ENCODE results near the gene MTFP1.
"Not testable (repeated sequence)": the region's sequence is repeated elsewhere in the genome, so short reads cannot be mapped to it uniquely, and the experiment has no call there.

MTFP1 gene

DNA sequence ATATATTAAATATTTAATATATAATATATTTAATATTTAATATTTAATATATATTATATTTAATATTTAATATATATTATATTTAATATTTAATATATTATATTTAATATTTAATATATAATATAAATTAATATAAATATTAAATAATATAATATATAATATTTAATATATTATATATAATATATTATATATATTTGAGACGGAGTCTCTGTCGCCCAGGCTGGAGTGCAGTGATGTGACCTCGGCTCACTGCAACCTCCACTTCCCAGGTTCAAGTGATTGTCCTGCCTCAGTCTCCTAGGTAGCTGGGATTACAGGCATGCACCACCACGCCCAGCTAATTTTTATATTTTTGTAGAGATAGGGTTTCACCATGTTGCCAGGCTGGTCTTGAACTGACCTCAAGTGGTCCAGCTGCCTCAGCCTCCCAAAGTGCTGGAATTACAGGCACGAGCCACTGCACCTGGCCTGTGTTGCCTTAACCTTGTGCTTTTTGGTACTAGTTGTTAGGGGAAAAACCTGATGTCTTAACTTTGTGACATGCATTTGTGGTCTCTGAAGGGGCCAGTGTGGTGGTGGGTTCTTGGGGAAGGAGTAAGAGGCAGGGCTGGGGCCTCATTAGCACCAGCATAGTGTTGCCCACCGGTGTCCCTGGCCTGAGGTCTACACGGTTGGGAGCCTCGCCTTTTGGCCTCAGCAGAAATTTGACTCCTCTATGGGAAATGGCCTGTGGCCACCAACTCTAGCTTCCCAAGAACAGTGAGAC lies 29.7 kb downstream of the MTFP1 start:
- TF ChIP-seq, protein P1, sequence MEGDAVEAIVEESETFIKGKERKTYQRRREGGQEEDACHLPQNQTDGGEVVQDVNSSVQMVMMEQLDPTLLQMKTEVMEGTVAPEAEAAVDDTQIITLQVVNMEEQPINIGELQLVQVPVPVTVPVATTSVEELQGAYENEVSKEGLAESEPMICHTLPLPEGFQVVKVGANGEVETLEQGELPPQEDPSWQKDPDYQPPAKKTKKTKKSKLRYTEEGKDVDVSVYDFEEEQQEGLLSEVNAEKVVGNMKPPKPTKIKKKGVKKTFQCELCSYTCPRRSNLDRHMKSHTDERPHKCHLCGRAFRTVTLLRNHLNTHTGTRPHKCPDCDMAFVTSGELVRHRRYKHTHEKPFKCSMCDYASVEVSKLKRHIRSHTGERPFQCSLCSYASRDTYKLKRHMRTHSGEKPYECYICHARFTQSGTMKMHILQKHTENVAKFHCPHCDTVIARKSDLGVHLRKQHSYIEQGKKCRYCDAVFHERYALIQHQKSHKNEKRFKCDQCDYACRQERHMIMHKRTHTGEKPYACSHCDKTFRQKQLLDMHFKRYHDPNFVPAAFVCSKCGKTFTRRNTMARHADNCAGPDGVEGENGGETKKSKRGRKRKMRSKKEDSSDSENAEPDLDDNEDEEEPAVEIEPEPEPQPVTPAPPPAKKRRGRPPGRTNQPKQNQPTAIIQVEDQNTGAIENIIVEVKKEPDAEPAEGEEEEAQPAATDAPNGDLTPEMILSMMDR (IDR thresholded peaks at IDR 0.05; ENCODE audit: low read depth, low read length, missing control alignments) = no peak
- no peak overlapping the region for H3K4me3 ChIP-seq (ENCODE audit: low read depth, low read length)
- DNase-seq (ENCODE audit: low read depth) = no peak

DNA sequence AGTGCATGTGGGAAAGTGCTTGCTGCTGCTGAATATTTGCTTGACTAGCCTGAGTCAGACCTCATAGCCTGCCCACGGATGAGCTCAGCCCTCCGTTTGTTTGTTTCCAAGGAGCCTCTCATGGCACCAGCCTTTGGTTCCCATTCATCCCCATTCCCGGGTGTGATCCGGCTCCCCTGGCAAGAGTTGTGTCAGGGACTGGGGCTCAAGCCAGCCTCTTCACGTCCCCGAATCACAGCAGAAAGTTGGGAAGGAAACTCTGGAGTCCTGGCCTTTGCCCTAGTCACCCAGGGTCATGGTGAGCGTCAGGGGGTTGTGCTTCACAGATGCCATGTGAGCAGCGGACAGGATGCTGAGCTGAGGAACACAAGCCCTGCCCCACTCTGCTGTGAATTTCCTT lies 32.4 kb downstream of the MTFP1 start:
- TF ChIP-seq, protein P1 (IDR thresholded peaks at IDR 0.05; ENCODE audit: low read depth, low read length, missing control alignments) = no peak
- H3K4me3 ChIP-seq (ENCODE audit: low read depth, low read length) = no peak overlapping the region
- no peak for DNase-seq (ENCODE audit: low read depth)

DNA sequence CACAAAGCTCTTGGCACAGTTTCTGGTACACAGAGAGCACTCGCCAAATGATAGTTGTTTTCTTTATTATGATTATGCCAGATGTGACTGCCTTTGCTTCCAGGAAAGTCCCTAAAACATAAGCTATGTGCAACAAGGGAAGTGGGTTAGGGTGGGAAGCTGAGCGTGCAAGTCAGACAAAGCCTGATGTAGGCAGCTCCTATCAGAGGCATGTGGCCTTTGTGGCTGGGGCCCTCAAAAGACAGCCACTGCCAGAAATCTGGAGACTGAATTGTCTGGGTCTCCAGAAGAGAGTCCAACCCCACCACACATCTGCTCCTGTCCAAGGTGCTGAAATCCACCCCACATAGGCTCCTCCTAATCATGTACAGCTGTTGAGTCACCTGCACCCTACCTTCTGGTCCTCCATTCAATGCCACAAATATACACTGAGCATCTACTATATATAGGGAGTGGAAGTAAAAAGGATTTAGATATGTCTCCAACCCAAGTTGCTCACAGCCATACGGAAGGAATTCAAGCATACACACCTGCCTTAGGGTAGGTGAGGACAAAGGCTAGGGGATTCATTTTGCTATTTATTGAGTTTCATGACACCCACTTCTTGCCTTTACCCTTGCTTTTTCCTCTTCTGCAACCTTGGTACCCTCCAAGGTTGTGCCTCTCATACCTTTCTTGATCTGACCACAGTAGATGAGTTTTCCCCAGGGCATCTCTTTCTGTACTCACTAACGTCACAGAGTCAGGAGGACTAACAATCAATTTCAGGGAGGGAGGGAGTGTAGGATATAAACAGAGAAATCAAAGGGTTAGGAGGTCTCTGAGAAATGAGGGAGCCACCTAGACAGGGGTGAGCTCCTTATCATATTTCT lies 33.8 kb downstream of the MTFP1 start:
- no peak for DNase-seq (ENCODE audit: low read depth)
- TF ChIP-seq, protein P1 (IDR thresholded peaks at IDR 0.05; ENCODE audit: low read depth, low read length, missing control alignments) = no peak
- H3K4me3 ChIP-seq (ENCODE audit: low read depth, low read length) = no peak overlapping the region

DNA sequence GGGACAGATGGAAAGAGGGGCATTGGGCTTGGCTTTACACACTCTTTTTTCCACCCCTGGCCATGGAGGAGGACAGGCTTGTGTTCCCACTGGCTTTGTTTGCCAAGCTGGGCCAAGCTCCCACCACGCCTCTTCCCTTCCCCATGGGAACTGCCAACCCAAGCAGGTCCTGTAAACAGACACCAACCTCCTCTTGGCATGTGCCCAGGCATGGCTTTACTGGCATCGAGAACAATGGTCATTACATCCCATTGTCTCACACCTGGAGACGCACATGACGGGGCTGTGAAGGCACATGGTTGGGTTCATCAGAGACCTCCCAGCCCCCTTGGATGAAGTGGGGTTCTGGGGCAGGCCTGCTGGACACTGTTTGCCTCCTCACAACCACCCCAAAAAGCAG lies 34.6 kb downstream of the MTFP1 start:
- TF ChIP-seq, protein P1 (IDR thresholded peaks at IDR 0.05; ENCODE audit: low read depth, low read length, missing control alignments) = no peak
- no peak overlapping the region for H3K4me3 ChIP-seq (ENCODE audit: low read depth, low read length)
- no peak for DNase-seq (ENCODE audit: low read depth)

DNA sequence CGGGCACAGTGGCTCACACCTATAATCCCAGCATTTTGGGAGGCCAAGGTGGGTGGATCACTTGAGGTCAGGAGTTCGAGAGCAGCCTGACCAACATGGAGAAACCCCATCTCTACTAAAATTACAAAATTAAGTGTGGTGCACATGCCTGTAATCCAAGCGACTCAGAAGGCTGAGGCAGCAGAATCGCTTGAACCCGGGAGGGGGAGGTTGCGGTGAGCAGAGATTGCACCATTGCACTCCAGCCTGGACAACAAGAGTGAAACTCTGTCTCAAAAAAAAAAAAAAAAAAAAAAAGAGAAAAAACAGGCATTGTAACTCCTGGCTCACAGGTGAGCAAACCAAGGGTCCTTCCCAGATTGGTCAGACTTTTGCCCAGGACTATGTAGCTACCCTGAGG lies 35.0 kb downstream of the MTFP1 start:
- not testable (repeated sequence) for H3K4me3 ChIP-seq (ENCODE audit: low read depth, low read length); DNase-seq (ENCODE audit: low read depth)

DNA sequence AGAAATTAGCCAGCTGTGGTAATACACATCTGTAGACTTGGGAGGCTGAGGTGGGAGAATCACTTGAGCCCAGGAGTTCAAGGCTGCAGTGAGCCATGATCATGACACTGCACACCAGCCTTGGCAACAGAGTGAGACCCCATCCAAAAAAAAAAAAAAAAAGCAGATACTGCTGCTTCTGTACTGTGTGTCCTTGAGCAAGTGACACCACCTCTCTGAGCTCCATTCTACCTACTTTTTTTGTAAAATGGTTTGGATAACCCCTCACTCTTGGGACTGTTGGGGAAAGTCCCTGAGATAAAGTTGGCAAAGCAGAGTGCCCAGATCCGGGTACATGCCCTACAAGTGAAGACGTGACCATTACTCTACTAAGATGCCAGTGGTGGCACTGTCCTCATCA lies 43.6 kb downstream of the MTFP1 start:
- TF ChIP-seq, protein P1 (IDR thresholded peaks at IDR 0.05; ENCODE audit: low read depth, low read length, missing control alignments) = no peak
- H3K4me3 ChIP-seq (ENCODE audit: low read depth, low read length) = no peak overlapping the region
- no peak for DNase-seq (ENCODE audit: low read depth)

DNA sequence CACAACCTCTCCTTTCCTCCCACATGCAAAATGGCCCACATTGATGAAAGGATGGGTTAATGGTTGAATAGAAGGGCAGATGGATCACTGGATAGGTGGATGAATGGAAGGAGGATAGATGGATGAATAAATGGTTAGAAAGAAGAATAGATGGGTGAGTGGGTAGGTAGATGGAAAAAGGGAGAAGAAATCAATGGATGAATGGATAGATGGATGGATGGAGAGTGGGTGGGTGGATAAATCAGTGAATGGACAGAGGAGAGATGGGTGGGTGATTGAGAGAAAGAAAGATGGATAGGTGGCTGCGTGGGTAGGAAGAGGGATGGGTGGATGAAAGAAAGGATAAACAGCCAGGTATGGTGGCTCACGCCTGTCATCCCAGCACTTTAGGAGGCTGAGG lies 45.1 kb downstream of the MTFP1 start:
- no peak for DNase-seq (ENCODE audit: low read depth)
- H3K4me3 ChIP-seq (ENCODE audit: low read depth, low read length) = no peak overlapping the region
- TF ChIP-seq, protein P1 (IDR thresholded peaks at IDR 0.05; ENCODE audit: low read depth, low read length, missing control alignments) = no peak

Measured in GM12864 (cell line).